ACC112 (cell line): ENCODE data around the gene METTL25B.
"Not testable (repeated sequence)": the region's sequence is repeated elsewhere in the genome, so short reads cannot be mapped to it uniquely, and the experiment has no call there.

Source experiments
- H2AFZ ChIP-seq: fragments of 200-600 bp; sonication (generic); one replicate; pipeline ENCODE4 v1.6.0; 2017; ENCODE audit warnings: antibody characterized with exemption, low read length; ENCODE audit not compliant: unreplicated experiment
- H3K27ac ChIP-seq: fragments of 200-600 bp; sonication (generic); 2 replicates; pipeline ENCODE4 v1.5.1; 2014; ENCODE audit warnings: low read depth, mild to moderate bottlenecking, antibody characterized with exemption, low read length, moderate library complexity
- H3K27me3 ChIP-seq: fragments of 200-600 bp; sonication (generic); 2 replicates; pipeline ENCODE4 v1.6.1; 2014; ENCODE audit warnings: mild to moderate bottlenecking, antibody characterized with exemption, low read length, moderate library complexity, mixed read lengths; ENCODE audit not compliant: insufficient read depth
- H3K36me3 ChIP-seq: fragments of 200-600 bp; sonication (generic); 2 replicates; pipeline ENCODE4 v1.6.1; 2016; ENCODE audit warnings: mild to moderate bottlenecking, antibody characterized with exemption, low read length, moderate library complexity, mixed read lengths; ENCODE audit not compliant: insufficient read depth
- H3K4me1 ChIP-seq: fragments of 200-600 bp; sonication (generic); one replicate; pipeline ENCODE4 v1.6.1; 2016; ENCODE audit warnings: low read length, mixed read lengths; ENCODE audit not compliant: insufficient read depth, unreplicated experiment, control insufficient read depth
- H3K4me3 ChIP-seq: fragments of 200-600 bp; sonication (generic); 2 replicates; pipeline ENCODE4 v1.5.1; 2014; ENCODE audit warnings: mild to moderate bottlenecking, low read depth, low read length
- H3K79me2 ChIP-seq: fragments of 200-600 bp; sonication (generic); one replicate; pipeline ENCODE4 v1.6.0; 2016; ENCODE audit warnings: low read length; ENCODE audit not compliant: control insufficient read depth, unreplicated experiment, insufficient read depth

The METTL25B gene

GRCh38 chr1:156760796-156761104 is 32.5 kb downstream of the METTL25B start:
- Histone ChIP-seq H3K4me3 (no peak overlapping the region), H3K27me3 (no peaks in the 10 kb centered on the region), H3K4me1 (no peaks in the 10 kb centered on the region), H3K27ac (no peak overlapping the region), H3K79me2 (no peaks in the 10 kb centered on the region), H3K36me3 (no peaks in the 10 kb centered on the region), H2AFZ (no peak overlapping the region)

GRCh38 chr1:156765136-156765535 is 36.9 kb downstream of the METTL25B start:
- H3K27me3 ChIP-seq, H3K4me1 ChIP-seq, H3K4me3 ChIP-seq, H3K27ac ChIP-seq, H3K36me3 ChIP-seq, H2AFZ ChIP-seq: not testable (repeated sequence)
- peaks cover 29% of the 10 kb centered on the region for H3K79me2 ChIP-seq

- Histone ChIP-seq H3K27me3 (no peaks in the 10 kb centered on the region), H3K79me2 (peaks cover 35% of the 10 kb centered on the region), H3K4me3 (peak overlapping the region; percentile 81), H3K27ac (no peak overlapping the region), H3K4me1 (peaks cover 9% of the 10 kb centered on the region), H3K36me3 (0 out of 2 replicates have a peak, but pooled peaks cover 2% of the 10 kb centered on the region), H2AFZ (no peak overlapping the region)
Measured at GRCh38 chr1:156765666-156766065, 37.4 kb downstream of the METTL25B start.

DNA sequence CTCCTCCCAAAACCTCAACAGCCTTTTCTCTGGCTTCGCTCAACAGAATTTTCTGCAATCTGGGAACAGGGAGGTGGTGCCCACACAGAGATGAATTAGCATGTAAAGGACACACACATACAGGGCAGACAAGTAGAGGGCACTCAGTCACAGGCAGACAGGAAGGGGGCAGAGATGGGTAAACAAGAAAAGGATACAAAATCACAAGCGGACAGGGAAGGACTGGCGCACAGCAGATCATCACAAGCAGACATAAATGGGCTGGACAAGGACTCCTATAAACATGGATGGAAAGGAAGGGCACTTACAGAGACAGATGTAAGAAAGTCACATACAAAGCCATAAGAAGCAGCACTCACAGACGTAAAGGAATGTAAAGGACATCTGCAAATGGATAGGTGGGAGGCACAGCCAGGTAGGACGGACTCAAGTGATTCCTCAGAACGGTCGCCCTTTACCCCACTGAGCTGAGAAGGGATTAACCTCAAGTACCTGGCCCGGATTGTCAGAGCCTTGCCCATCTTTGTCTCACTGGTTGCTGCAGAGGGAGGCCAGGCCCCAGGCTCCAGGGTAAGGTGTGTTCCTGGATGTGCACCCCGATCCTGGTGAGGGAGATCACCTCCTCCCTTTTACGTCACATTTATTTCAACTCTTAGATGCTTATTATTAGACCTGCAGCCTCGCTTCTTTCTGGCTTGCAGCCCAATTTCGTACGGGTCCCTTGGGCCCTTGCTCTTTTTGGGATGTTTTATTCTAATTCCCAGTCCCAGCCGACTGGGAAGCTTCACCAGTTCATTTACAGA is 38.2 kb downstream of the METTL25B start:
- no peaks in the 10 kb centered on the region for H3K27me3 ChIP-seq
- H3K36me3 ChIP-seq: 0 out of 2 replicates have a peak, but pooled peaks cover 4% of the 10 kb centered on the region
- peak overlapping the region; percentile 81 for H3K4me3 ChIP-seq
- peaks cover 43% of the 10 kb centered on the region for H3K79me2 ChIP-seq
- peak overlapping the region; percentile 94 for H2AFZ ChIP-seq
- H3K27ac ChIP-seq: peak overlapping the region; percentile 75
- H3K4me1 ChIP-seq: peaks cover 14% of the 10 kb centered on the region

DNA sequence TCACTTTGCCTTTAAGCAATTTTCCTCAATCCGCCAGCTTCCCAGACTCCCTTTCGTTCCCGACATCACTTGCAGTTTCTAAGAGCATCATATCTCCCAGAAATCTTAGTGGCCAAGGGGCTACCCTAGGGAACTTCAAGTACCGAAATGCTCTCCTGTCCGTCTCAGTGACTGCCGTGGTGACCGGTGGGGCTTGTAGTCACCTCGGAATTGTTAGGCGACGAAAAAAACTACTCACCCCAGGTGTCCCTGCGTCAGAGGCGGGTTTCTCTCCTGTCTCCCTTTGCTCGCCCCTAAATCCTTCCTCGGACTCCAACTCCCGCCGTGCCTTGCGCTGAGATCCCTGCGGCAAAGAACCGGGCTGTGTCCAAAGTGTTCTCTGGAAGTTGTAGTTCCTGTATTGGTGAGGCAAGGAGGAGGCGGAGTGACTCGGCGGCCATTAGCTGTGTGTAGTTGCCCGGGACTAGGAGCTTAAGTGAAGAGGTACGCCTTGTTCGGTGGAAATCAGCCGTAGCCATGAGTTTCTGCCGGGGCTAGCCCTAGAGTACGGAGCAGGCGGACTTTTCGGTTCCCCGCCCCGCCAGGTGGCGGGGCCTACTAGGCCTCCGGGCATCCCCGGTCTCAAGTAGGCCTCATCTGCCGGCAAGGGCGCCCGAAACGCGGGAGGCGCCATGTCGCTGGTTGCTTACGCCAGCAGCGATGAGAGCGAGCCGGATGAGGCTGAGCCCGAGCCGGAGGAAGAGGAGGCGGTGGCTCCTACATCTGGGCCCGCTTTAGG is 39.0 kb downstream of the METTL25B start, which contains the start of gene PRCC:
PRCC (plus strand) TSS at position 435 of the 778 bp plus-strand sequence; CDS start at position 672, 237 bp downstream.
- Histone ChIP-seq H3K4me1 (peaks cover 14% of the 10 kb centered on the region), H3K79me2 (peaks cover 48% of the 10 kb centered on the region), H3K27me3 (no peaks in the 10 kb centered on the region), H3K36me3 (0 out of 2 replicates have a peak, but pooled peaks cover 4% of the 10 kb centered on the region), H2AFZ (peak within 1 kb of the TSS; percentile 94), H3K4me3 (peak within 1 kb of the TSS; percentile 81), H3K27ac (peak within 1 kb of the TSS; percentile 75)

DNA sequence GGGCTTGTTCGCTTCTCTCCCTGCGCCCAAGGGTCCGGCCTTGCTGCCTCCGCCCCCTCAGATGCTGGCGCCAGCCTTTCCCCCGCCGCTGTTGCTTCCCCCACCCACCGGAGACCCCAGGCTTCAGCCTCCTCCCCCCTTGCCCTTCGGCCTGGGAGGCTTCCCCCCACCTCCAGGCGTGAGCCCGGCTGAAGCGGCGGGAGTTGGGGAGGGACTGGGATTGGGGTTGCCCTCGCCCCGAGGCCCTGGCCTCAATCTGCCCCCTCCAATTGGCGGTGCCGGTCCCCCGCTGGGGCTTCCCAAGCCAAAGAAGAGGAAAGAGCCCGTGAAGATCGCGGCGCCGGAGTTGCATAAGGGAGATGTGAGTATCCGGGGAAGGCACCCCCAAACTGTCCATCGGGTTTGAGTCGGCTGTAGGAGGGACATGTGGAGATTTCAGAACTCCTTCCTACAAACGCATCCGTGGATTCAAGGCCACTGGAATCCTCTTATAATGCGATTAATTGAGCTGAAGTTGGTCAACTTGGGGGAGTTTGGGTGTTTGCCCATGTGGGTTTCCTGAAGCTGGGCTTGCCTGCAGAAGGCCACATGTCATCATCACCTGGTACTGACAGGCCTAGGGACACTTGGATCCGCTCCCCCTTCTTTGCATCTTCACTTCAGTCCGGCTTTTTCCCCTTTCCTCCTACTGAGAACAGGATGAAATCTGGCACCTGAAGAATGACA is 39.8 kb downstream of the METTL25B start:
- peak overlapping the region; percentile 75 for H3K27ac ChIP-seq
- H3K4me3 ChIP-seq: peak overlapping the region; percentile 81
- H3K27me3 ChIP-seq: no peaks in the 10 kb centered on the region
- peaks cover 55% of the 10 kb centered on the region for H3K79me2 ChIP-seq
- 0 out of 2 replicates have a peak, but pooled peaks cover 4% of the 10 kb centered on the region for H3K36me3 ChIP-seq
- H2AFZ ChIP-seq: peak overlapping the region; percentile 8
- peaks cover 21% of the 10 kb centered on the region for H3K4me1 ChIP-seq

GRCh38 chr1:156768610-156769295 is 40.5 kb downstream of the METTL25B start:
- H2AFZ ChIP-seq: no peak overlapping the region
- H3K36me3 ChIP-seq: peaks cover 9% of the 10 kb centered on the region
- peaks cover 28% of the 10 kb centered on the region for H3K4me1 ChIP-seq
- peaks cover 62% of the 10 kb centered on the region for H3K79me2 ChIP-seq
- H3K27me3 ChIP-seq: no peaks in the 10 kb centered on the region
- H3K27ac ChIP-seq: peak overlapping the region; percentile 75
- peak overlapping the region; percentile 81 for H3K4me3 ChIP-seq

DNA sequence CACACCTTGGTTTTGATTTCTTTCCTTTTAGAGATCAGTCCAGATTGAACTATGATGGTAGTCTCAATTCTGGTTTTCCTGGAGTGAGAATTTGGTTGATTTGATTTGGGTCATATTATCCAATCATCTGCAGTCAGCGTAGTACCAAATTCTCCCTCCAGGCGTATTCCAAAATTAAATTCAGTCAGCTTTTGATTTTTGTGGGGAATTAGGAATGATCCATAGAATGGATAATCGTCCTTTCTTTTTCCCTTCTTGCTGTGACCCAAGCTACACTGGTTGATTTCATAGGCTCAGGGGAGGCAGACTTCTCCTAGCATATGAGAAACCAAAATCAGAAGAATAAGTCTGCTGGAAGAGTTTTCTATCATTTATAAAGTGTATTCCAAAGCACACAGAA is 44.0 kb downstream of the METTL25B start:
- Histone ChIP-seq H3K36me3 (peaks cover 10% of the 10 kb centered on the region), H2AFZ (no peak overlapping the region), H3K4me3 (no peak overlapping the region), H3K4me1 (peaks cover 41% of the 10 kb centered on the region), H3K27me3 (no peaks in the 10 kb centered on the region), H3K27ac (no peak overlapping the region), H3K79me2 (peaks cover 85% of the 10 kb centered on the region)

DNA sequence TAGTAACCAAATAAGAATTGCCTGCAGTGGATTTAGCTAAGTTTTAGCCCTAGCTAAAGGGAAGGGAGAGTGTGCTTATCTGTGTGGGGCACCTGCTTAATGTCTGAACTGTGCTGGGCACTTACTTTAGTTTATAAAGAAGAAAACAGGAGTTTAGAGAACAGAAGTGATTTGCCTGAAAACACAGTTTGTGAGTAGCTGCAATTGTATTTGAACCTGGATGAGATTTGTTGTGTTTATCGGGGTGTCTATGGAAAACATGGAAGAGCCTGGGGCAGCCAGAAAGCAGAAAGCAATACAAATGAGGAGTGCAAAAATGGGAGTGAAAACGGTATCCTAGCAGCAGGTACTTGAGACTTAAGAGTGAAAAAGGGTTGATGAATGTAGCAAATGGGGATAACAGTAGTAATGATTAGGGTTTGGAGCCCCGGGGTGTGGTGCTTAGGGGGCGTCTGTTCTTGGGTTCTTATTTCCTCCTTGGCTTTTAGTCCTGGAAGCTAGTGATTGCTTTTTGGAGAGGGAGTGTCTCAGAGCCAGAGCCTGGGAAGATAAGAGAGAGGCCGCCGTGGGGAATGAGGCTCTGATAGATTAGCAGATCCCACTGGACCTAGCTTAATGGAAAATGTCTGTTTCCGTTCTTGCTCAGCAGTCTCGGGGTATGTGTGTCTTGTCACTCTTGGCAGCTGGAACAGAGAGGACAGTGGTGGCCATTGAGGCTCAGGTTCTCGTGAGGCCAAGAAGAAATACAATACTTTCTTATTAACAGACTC is 44.6 kb downstream of the METTL25B start:
- Histone ChIP-seq H3K36me3 (peaks cover 10% of the 10 kb centered on the region), H3K79me2 (peaks cover 88% of the 10 kb centered on the region), H2AFZ (no peak overlapping the region), H3K27ac (no peak overlapping the region), H3K4me1 (peaks cover 41% of the 10 kb centered on the region), H3K4me3 (no peak overlapping the region), H3K27me3 (no peaks in the 10 kb centered on the region)
